Measurements from ENCODE around the gene PUSL1. TPM values are rescaled to one million over a fixed set of nuclear protein-coding genes. Genes with fewer than 3 reads are reported as not detected.

Gene PUSL1
- total RNA-seq, 1 experiment from 2014 or later, result 38.0 TPM

GRCh38 chr1:1267488-1268283 lies 40.7 kb upstream of the PUSL1 start:
- H2AK5ac ChIP-seq (ENCODE audit: insufficient read length, low read length), result no peak overlapping the region
- no peak overlapping the region for H4K8ac ChIP-seq (replicated peaks; ENCODE audit: insufficient read length, low read depth, low read length)
- no peaks in the 10 kb centered on the region for H3K27me3 ChIP-seq (ENCODE audit: insufficient read depth, low read length)
- H3K56ac ChIP-seq (ENCODE audit: insufficient read length, low read depth, low read length), result no peak overlapping the region
- no peak overlapping the region for H3K4ac ChIP-seq (ENCODE audit: low read depth, low read length)
- no peak overlapping the region for H3T11ph ChIP-seq (ENCODE audit: low read length)
- H3K4me1 Mint-ChIP-seq, result peaks cover 22 to 25% of the 10 kb centered on the region in 2 experiments
- H2BK20ac ChIP-seq (ENCODE audit: low read depth, low read length, poor library complexity, severe bottlenecking), result no peak overlapping the region
- H3K4me1 ChIP-seq (ENCODE audit: insufficient read depth, low read length), result peaks cover 5% of the 10 kb centered on the region; the same call in 1 of the 2 replicates
- no peak overlapping the region for H4K91ac ChIP-seq (ENCODE audit: insufficient read length, low read depth, low read length)
- H2BK15ac ChIP-seq (ENCODE audit: low read depth, low read length), result no peak overlapping the region
- H3K27me3 Mint-ChIP-seq (ENCODE audit: low read depth), result no peaks in the 10 kb centered on the region
- H3K79me1 ChIP-seq (ENCODE audit: insufficient read depth, low read depth, low read length, poor library complexity, severe bottlenecking), result peaks cover 16% of the 10 kb centered on the region
- no peak overlapping the region for H4K5ac ChIP-seq (ENCODE audit: insufficient read length, low read depth, low read length)
- H4K20me1 ChIP-seq (ENCODE audit: control insufficient read depth, insufficient read depth, insufficient read length), result peaks cover 2% of the 10 kb centered on the region
- no peak overlapping the region for H3K14ac ChIP-seq (ENCODE audit: insufficient read depth, low read length)
- H3K23ac ChIP-seq (ENCODE audit: insufficient read length, low read depth, low read length), result no peak overlapping the region
- H3K18ac ChIP-seq (ENCODE audit: insufficient read length, low read depth, low read length), result no peak overlapping the region
- H2AFZ ChIP-seq (ENCODE audit: low read length), result no peak overlapping the region
- no CpG with 5 or more reads among the region's 39 CpGs for WGBS (ENCODE audit: extremely low coverage, insufficient read length, low lambda C conversion rate)
- H3K9me3 Mint-ChIP-seq, result no peaks in the 10 kb centered on the region; a peak in 1 of 5 replicates
- H2BK12ac ChIP-seq (ENCODE audit: insufficient read length, low read depth, low read length), result no peak overlapping the region
- TF ChIP-seq, protein P1, sequence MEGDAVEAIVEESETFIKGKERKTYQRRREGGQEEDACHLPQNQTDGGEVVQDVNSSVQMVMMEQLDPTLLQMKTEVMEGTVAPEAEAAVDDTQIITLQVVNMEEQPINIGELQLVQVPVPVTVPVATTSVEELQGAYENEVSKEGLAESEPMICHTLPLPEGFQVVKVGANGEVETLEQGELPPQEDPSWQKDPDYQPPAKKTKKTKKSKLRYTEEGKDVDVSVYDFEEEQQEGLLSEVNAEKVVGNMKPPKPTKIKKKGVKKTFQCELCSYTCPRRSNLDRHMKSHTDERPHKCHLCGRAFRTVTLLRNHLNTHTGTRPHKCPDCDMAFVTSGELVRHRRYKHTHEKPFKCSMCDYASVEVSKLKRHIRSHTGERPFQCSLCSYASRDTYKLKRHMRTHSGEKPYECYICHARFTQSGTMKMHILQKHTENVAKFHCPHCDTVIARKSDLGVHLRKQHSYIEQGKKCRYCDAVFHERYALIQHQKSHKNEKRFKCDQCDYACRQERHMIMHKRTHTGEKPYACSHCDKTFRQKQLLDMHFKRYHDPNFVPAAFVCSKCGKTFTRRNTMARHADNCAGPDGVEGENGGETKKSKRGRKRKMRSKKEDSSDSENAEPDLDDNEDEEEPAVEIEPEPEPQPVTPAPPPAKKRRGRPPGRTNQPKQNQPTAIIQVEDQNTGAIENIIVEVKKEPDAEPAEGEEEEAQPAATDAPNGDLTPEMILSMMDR (conservative IDR thresholded peaks at IDR 0.05), result no peak
- H3K4me2 ChIP-seq (ENCODE audit: insufficient read depth, insufficient read length, low read length), result no peak overlapping the region
- peaks cover 19% of the 10 kb centered on the region; the same call in 1 of the 2 replicates for H3K79me2 ChIP-seq (ENCODE audit: insufficient read depth, low read length)
- peaks cover 39 to 64% (median 63%) of the 10 kb centered on the region in 3 experiments; a peak in 6 of 7 replicates for H3K36me3 Mint-ChIP-seq (ENCODE audit: insufficient read depth in 1 of 3, low read depth in 3 of 3)
- H3K9ac ChIP-seq (ENCODE audit: extremely low read depth, insufficient read length, low read length), result no peak overlapping the region
- H3K4me3 Mint-ChIP-seq, result no peak overlapping the region
- no peaks in the 10 kb centered on the region for H3K9me3 ChIP-seq (ENCODE audit: control insufficient read depth, low read depth, low read length)
- no peak overlapping the region; a peak in 1 of 7 replicates for H3K27ac Mint-ChIP-seq
- H3K27ac ChIP-seq (ENCODE audit: insufficient read length, low read depth, low read length), result no peak overlapping the region
- DNase-seq, result no peak
- H2BK5ac ChIP-seq (ENCODE audit: insufficient read length, low read length), result no peak overlapping the region
- no peak overlapping the region for H2BK120ac ChIP-seq (ENCODE audit: low read depth, low read length, poor library complexity, severe bottlenecking)
- H3K23me2 ChIP-seq (ENCODE audit: insufficient read length, low read depth, low read length, poor library complexity, severe bottlenecking), result peaks cover 3% of the 10 kb centered on the region

Data from H9 (cell line).